ENCODE data around the gene ARID1B.

DNA sequence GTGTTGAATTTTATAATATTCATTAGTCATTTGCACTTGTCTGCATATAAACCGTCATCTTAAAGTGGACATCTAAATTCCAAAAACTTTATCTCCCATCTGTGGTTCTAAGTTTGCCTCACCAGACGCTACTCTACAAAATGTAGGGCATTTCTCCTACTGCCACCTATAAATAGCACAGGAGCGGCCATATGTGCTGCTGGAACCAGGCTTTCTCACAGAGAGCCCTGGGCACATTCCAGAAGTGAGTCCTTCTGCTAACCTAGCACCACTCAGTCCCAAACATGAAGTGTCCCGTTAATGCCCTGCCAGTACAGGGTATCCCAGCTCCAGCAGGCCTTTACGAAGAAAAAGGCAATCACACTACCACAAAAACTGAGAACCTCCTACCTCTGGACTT lies 392.5 kb downstream of the ARID1B start:
- TF ChIP-seq, protein P1, sequence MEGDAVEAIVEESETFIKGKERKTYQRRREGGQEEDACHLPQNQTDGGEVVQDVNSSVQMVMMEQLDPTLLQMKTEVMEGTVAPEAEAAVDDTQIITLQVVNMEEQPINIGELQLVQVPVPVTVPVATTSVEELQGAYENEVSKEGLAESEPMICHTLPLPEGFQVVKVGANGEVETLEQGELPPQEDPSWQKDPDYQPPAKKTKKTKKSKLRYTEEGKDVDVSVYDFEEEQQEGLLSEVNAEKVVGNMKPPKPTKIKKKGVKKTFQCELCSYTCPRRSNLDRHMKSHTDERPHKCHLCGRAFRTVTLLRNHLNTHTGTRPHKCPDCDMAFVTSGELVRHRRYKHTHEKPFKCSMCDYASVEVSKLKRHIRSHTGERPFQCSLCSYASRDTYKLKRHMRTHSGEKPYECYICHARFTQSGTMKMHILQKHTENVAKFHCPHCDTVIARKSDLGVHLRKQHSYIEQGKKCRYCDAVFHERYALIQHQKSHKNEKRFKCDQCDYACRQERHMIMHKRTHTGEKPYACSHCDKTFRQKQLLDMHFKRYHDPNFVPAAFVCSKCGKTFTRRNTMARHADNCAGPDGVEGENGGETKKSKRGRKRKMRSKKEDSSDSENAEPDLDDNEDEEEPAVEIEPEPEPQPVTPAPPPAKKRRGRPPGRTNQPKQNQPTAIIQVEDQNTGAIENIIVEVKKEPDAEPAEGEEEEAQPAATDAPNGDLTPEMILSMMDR (IDR thresholded peaks at IDR 0.05; ENCODE audit: low read length), result no peak
- TF ChIP-seq EZH2 (IDR thresholded peaks at IDR 0.05; ENCODE audit: borderline replicate concordance, low read length), result no peak

Measured in OCI-LY1 (cell line).